A172 (cell line): ENCODE results near the gene PROX1. TPM values are rescaled to one million over a fixed set of nuclear protein-coding genes. Genes with fewer than 3 reads are reported as not detected.

ENCODE experiments used
- DNase-seq: peaks from one replicate; pipeline ENCODE4 v3.0.0-alpha.2; 2015; ENCODE audit warnings: low spot score
- total RNA-seq: library from RNA; depleted of rRNA; stranded (reverse); fragments of >200 nt; shearing (Covaris generic); gene quantifications from 2 replicates; pipeline ENCODE4 v1.2.3, GENCODE V29; 2014

Gene PROX1
- total RNA-seq, 1 experiment from 2014 or later: not detected

GRCh38 chr1:214021321-214021720, 33.5 kb downstream of the PROX1 start:
- no peak for DNase-seq

GRCh38 chr1:214022229-214022791, 34.5 kb downstream of the PROX1 start:
- DNase-seq: no peak

DNA sequence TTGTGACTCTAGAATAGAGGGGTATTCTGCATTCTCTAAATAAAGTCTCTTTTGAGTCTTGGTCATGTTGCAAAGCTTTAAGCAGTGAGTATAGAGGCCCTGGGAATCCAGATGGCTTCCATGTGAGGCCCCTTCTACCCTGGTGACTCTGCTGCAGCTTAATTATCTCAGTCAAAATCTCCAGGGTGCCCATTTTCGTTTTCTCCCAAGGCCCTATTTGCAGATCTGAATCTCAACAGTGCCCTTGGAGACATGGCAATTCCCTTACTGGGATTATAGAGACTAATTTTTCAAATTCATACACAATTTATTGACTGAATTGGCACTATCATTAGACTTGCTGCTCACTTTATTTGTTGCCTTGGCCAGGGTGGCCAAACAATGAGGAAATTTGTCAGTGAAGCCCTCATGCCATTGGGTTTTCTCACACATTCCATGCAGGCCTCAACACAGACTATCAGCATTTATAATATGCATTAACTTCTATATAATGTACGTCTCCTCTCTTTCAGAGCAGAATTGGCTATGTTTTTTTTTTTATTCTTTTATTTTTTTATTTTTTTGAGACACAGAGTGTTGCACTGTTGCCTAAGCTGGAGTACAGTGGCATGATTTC, 35.1 kb downstream of the PROX1 start:
- DNase-seq: no peak

DNA sequence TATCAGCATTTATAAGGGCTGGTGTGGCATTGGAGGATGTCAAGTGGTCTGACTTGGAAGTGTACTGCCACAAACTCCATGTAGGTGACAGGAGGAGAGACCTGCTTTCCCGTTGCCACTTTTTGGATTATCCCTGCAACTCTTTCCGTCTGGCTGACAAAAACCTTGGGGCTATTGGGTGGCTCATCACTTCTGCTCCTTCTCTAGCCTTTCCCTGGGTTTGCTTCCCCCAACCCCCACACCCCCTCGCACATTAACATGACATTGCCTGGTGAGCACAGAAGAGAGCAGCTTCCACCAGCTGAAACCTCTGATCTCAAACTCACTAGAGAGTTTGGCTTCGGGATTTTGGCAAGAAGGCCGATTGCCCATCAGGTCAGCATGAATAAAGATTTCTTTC, 39.2 kb downstream of the PROX1 start:
- DNase-seq: no peak

GRCh38 chr1:214027498-214027897, 39.7 kb downstream of the PROX1 start:
- no peak for DNase-seq

GRCh38 chr1:214028095-214028494, 40.3 kb downstream of the PROX1 start:
- DNase-seq: no peak

- DNase-seq: no peak
These were observed 41.1 kb downstream of the PROX1 start for GRCh38 chr1:214028649-214029406.

- no peak for DNase-seq
These were observed 42.0 kb downstream of the PROX1 start for GRCh38 chr1:214029796-214030195.

GRCh38 chr1:214031267-214031650, 43.5 kb downstream of the PROX1 start:
- DNase-seq: no peak

GRCh38 chr1:214037468-214037867, 49.7 kb downstream of the PROX1 start:
- DNase-seq: no peak

DNA sequence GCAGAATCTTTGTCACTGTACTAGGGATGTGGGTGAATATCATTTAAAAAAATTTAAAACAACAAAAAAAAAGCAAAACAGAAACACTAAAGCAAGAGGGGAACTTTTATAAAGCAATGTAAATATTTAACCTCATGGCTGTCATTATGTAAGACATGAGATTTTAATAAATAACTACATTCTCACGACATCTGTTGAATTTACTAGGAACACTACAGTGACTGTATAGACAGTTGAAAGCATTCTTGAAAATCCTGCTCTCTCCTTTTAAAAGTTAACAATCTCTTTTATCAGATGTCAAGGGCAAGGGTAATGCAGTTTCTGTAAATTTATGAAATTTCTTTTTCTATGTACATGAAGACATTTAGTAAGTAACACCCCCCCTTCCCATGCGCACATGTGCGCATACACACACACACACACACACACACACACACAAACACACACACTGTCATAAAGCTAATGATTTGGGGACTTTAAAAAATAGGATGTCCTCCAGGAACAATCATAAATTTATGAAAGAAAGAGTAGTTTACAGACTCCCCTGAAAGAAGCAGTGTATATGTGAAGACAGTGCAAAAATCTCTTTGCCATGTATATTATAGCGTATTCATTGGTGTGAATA, 51.7 kb downstream of the PROX1 start:
- DNase-seq: no peak

- no peak for DNase-seq
These were observed 55.4 kb downstream of the PROX1 start for GRCh38 chr1:214043167-214043566.

DNA sequence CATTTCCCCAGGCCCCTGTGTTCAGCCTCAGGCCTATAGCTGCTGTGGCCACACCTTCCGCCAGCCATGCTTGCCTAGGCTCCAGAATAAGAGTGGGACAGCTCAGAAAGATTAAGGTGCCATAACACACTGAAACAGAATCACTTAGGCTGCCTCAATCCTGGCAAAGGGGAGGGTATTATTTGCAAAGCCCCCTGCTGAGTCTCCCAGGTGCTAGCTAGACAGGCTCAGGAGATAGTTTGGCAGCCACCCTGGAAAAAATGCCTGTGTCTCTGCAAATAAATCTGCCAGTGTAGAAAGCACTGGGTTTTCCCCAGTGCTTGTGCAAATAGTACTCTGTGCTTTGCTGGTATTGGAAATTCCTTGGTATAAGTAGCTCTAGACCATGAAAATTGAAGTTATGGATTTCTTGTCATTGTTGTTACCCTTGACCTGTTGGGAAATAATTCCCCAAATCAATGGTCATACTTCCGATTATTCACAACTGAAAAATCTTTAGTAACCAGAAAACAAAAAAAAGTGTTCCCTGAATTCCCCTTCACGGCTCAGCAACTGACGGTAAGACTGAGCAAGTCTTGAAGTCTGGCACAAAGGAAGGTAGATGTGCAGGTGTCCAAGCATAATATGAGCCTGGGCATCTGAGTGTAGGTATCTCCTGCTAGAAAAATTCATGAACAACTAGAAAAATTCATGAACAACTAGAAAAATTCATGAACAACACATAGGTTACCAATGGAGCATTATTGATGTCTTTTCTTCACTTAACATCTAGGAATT, 56.9 kb downstream of the PROX1 start:
- peak; percentile 46 for DNase-seq

DNA sequence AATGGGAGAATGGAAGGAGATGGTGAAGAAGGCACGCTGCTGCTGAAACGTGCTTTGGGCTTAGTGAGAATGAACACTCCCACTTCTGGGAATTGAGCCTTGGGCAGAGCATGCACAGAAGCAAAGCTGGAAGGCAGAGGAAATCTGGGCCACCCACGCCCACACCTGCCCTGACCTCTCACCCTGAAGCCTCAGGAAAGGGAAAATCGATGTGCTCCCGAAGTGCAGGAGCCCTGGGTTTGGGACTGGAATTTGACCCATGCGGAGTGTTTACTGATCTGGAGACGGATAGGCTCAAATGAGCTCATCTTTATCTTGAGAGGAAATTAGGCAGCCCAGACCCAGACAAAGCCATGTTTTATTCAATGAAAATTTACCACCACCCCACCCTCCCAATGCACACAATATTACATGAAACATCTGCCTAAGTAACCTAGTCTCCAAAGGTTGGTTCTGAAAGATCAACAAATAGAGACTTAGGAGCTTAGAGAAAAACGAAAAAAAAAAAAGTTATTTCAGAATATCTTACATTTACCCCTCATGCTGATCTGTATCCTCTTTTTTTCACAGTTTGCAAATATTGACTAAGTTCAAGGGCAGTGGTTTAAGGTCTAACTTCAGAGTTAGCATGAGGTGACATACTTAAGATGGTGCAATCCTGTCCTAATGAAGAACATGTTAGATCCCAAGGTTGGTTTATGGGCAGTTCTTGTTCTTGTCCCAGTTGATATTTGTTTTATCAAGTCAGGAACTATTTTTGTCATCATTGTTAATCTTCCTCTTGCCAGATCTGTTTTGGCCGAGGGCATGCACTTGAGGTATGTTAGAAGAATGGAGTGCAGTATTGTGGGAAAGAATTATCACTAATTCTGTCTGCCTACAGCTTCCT, 63.0 kb downstream of the PROX1 start:
- DNase-seq: no peak

- DNase-seq: no peak
These were observed 64.0 kb downstream of the PROX1 start for GRCh38 chr1:214051786-214052185.

DNA sequence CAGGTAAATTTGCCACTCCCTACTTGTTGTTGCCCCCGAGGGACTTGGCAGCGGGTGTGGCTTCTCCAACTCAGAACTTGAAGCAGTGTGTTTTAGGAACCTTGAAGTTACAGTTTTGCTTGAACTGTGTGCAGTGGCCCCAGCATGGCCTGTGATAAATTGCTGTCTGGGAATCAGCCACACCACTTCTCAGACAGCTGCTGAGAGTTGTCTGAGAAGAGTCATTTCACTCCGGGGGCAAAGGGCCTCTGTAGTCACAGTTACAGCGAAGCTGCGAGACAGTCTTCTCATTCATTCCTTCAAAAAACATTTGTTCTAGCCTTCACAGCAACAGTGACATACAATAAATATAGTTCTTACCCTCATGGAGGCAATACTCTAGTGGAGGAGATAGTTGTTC, 70.3 kb downstream of the PROX1 start:
- DNase-seq: no peak

DNA sequence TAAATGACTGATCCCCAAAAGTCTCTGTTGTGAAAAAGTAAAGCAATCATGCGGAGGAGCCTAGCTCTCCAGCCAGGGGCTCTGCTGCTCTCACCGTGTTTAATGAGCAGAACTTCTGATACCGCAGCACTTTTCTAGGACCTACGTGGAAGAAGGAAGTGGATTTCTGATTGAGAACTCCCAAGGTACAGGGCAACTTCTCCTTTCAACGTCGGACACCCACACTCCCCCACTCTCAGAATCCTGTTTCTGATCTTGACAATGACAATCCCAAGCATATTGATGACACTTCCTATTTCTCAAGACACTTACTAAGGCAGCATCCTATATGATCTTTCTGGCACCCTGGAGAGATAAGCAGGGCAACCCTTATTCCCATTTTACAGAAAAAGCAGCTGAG, 78.4 kb downstream of the PROX1 start:
- DNase-seq: no peak

DNA sequence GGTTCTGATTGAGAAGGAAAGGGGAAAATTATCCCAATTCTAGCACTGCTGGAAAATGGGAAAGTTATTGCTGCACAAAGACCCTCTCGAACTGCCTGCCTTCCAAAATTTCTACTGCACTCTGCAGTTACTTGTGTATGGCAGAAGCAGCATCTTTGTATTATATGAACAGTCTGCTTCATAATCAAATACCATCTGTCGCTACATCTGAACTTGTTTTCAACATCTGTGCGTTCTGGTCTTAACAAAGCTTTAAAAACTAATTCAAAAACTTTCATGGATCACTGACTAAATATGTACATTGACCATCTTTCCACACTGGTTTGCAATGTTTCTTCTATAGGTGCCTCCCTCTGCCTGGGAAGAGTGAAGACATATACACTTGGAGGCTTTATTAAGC, 79.2 kb downstream of the PROX1 start:
- DNase-seq: no peak

DNA sequence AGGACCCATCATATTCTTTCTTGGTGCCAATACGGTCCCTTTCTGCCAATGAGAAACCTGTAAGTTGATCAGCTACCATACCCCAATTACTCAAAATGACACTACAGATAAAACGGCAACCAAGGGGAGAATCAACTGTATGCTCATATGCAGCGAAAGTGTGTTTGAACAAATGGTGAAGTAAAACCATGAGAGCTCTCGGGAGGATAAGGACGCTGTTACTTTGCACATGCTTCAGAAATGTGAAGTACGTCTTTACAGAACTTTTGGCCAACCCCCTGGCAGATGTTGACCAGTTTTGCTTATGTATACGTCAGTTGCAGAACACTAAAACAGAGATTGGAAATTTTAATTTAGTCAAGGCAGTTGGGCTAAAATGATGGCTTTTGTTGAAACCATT, 79.6 kb downstream of the PROX1 start:
- no peak for DNase-seq

DNA sequence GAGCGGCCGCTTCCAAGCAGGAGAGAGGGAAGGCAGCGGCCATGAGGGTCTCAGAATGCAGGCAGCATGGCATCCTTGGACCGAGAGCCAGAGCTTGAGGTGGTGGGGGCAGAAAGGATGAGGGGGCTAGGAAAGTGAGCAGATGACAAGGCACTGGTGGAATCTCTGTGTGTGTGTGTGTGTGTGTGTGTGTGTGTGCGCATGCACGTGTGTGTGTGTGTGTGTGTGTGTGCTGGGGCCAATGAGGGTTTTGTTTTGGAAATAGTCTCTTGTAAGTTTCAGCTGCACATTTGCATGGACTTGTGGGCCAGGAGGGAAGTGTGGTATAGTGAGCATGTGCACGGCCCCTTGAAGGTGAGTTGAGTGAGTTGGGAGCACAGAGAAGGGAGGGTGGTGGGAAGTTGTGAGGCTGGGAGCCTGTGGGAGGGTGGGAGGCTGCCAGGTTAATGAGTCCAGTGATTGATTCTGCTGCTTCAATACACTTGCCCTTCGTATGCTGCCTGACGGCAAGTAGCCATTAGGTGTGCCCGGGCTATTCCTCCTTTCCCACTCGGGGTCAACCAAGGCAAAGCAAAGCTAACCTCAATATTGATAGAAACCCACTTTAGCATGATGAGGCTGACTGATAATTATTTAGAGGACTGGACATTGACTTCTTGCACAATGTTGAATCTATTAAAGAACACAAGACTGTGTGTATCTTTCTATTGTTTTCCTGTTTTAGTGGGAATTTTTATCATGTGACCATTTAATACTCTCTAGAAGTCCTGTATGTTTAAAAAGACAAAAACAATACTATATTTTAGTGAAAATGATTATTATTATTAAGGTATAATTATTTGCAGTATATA, 80.3 kb downstream of the PROX1 start:
- no peak for DNase-seq
